ENCODE results near the gene MIA2.
"Not testable (repeated sequence)": the region's sequence is repeated elsewhere in the genome, so short reads cannot be mapped to it uniquely, and the experiment has no call there.

Gene MIA2

DNA sequence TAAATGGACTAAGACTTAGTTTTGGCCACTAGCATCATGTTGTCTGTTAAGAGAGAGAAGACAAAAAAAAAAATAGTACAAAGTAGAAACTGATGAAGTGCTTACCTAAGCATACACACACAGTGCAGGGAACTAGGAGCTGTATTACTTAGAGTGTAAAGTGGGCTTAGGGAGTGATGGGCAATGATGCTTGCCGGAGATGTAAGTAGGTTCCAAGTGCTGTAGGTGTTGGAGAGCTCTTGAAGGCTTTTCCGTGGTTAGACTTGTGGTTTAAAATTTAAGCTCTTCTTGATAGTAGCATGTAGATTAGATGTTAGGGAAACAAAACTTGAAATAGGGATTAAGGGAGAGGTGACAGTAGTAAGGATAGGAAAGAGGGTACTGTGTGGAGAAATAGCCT is 34.7 kb downstream of the MIA2 start:
- DNase-seq: peak; percentile 48

DNA sequence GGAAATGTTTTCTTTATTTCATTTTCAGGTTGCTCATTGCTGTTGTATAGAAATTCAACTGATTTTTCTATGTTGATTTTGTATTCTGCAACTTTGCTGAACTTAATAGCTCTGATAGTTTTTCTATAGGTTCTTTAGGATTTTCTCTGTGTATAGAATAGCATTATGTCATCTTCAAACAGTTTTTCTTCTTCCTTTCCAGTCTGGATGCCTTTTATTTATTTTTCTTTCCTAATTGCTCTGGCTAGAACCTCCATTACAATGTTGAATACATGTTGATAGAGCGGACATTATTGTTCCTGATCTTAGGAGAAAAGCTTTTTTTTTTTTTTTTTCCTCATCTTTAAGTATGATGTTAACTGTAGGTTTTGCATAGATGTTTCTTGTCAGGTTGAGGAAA is 39.2 kb downstream of the MIA2 start:
- DNase-seq: no peak

DNA sequence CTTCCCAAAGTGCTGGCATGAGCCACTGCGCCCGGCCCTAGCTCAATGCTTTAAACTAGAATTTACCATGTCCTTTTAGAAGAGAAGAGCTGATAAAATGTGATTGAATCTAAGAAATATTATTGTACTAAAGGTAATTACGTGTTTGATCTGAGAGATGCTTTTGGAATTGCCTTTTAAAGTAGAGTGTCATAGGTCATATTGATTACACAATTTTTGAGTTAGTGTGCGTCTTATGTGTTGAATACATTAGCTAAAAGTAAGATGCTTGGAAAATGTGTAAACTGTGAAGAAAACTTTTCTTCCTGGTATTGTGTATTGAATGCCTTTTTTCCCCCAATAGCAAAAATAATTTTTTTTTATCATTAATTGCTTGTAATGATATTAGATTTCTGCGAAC is 41.7 kb downstream of the MIA2 start:
- DNase-seq: no peak

DNA sequence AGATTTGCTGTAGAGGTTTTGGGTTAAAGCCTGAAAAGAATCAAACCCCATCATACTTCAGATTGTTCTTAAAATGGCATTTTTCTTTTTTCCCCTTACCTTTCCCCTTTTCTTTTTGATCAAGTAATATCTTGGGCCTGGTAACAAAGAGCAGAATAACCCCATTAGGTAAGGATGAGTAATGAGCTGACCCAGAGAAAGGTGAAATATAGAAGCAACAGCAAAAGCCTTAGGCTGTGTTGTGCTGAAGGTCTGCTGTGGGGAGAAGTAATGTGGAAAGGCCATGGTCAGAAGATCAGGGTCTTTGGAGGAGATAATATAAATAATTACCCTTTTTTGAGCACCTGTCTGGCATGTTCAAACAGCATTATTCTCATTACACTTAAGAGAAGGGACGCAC is 42.3 kb downstream of the MIA2 start:
- no peak for DNase-seq

GRCh38 chr14:39276579-39277114 is 42.9 kb downstream of the MIA2 start:
- no peak for DNase-seq

DNA sequence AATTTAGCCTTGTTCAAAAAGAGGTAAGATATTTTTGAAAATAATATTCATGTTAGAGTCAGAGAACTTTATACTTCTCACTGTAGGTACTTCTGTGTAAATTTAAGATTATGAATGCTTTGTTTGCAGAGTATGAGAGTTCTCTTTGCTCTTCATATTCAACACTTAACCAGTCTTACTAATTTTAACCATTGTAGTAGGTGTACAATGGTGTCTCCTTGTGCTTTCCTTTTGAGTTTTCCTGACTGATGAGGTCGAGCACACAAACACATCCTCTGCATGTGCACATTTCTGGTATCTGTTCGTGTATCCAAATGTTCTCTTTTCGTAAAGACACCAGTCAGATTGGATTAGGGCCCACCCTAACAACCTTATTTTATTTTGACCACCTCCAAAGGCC is 45.8 kb downstream of the MIA2 start:
- DNase-seq: no peak

DNA sequence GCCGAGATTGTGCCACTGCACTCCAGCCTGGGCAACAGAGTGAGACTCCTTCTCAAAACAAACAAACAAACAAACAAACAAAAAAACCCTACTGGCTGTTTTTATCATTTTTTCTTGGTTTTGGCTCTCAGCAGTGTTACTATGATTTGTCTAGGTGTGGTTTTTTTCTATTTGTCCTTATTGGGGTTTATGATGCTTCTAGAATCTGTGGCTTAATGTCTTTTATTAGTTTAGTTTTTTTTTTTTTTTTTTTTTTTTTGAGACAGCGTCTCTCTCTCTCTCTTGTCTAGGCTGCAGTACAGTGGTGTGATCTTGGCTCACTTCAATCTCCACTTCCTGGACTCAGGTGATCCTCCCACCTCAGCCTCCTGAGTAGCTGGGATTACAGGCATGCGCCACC is 47.0 kb downstream of the MIA2 start:
- DNase-seq: not testable (repeated sequence)

DNA sequence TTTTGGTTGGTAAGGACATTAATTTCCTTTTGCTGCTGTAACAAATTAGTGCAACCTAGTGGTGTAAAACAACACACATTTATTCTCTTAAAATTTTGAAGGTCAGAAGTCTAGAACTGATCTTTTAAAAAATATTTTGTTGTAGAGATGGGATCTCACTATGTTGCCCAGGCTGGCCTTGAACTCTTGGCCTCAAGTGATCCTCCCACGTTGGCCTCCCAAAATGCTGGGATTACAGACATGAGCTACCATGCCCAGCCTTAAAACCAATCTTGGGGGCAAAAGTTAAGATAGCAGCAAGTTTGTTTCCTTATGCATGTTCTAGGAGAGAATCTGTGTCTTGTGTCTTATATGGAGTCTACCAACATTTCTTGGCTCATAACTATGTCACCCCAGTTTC is 55.8 kb downstream of the MIA2 start:
- no peak for DNase-seq

- no peak for DNase-seq
Observed at GRCh38 chr14:39291701-39292100, 58.0 kb downstream of the MIA2 start.

DNA sequence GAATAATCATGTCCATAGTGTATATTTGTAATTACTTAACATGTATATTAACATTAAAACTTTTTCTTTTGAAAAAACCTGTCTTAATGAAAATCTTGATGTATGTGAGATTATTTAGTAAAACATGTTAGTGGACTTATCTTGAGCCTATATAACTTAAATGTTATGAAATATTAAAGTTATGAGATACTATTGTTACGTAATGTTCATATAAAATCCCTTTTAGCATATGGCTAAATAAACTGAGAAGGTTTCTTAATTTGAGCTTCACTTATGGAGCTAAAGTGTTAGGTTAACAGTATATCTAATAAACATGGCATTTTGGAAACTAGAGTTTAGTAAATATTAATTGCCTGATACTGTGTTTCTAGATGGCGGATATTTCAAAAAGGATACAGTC is 59.9 kb downstream of the MIA2 start:
- DNase-seq: no peak

DNA sequence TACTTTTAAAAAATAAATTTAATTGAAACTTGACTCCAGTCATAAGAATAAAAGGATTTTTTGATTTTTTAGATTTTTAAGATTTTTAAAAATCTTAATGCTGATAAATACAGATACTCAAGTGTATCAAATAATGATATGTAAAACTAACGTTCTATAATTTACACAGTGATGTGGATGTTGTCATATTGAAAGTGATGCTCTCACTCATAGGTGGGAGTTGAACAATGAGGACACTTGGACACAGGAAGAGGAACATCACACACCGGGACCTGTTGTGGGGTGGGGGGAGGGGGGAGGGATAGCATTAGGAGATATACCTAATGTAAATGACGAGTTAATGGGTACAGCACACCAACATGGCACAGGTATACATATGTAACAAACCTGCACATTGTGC is 66.7 kb downstream of the MIA2 start:
- not testable (repeated sequence) for DNase-seq

GRCh38 chr14:39302124-39302810 is 68.6 kb downstream of the MIA2 start:
- no peak for DNase-seq

DNA sequence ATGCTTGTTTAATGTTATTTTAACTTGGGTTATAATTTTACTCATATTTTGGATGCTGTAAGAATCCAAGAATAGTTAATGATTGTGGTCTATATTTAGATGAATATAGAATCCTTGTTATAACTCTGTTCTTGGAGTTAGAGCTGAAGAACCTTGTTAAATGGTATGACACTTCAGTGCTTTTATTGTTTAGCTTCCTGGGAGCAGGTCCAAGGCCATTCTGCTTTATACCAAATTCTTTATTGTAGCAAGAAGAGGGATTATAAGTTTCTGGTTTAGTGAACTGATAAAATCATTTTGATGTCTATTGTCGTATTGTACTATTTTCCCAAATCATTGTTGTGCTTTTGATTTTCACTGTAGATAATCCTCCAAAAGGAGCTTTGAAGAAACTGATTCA is 69.4 kb downstream of the MIA2 start:
- DNase-seq: no peak

GRCh38 chr14:39307815-39308214 is 74.1 kb downstream of the MIA2 start:
- no peak for DNase-seq

DNA sequence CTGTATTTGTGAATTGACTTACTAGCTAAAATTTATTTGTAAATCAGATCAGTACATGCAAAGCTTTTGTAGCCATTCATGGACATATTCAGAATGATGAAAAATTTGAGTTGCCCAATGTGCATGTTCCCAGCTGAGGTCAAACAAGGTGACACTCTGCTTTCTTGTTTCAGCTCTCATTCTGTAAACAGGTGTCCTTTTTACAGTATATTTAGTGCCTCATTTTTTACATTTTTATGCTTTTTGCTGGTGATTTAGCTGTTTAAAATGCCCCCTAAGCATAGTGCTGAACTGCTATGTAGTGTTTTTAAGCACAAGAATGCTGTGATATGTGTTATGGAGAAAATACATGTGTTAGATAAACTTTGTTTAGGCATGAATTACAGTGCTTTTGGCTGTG is 76.3 kb downstream of the MIA2 start:
- DNase-seq: no peak

DNA sequence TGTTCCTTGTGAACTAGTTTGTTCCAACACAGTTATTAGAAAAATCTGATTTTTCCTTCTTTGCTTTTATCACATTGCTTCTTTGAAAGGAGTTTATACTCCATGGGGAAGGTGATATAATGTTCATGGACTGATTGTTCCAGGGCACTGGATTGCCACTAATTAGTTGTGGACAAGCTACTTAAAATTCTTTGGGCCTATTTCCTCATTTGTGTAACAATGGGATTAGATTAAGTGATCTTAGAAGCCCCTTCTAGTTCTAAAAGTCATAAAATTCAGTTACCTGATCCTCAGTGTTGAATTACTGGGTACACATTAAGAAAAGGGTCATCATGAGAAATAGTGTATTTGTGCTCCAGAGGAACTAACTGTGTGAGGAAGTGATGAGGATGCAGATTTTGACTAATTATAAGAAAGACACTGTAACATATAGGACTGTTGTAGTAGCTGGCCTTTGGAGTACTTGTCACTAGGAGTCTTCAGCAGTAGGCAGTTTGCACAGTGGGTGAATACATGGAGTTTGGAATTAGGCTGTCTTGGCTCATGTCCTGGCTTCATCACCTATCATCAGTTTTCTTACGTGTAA is 82.2 kb downstream of the MIA2 start:
- DNase-seq: no peak

DNA sequence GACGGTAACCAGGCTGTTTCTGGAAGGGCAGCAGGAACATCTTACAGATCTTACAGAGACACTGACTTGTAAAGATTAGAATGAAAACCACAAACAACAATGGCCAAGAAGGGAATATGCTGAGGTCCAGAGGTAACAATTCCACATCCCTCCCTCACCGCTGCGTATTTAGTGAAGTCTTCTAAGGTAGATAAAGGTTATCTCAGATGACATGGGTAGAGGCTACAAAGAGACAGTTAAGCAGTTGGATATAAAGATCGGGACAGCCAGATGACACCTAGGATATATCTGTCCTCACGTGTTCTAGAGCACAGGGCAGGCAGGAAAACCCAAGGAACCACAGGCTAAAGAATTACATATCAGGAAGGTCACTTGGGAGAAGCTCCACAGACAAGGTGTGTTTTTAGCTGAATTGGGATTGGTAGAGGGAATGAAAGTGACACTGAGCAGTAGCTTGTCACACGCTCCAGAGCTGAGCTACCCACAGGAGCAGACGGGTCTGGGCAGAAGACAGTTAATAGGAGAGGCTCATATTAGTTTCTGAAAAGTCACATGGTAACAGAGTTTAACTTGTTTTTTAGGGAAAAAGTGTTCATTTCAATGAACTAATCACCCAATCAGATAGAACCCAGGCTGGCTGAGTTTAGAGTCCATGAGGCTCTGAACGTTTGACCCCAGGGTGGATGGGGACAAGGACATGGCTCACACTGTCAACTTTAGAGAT is 83.3 kb downstream of the MIA2 start:
- no peak for DNase-seq

GRCh38 chr14:39318574-39318973 is 84.9 kb downstream of the MIA2 start:
- no peak for DNase-seq

- DNase-seq: no peak
Observed at GRCh38 chr14:39319381-39319780, 85.7 kb downstream of the MIA2 start.

DNA sequence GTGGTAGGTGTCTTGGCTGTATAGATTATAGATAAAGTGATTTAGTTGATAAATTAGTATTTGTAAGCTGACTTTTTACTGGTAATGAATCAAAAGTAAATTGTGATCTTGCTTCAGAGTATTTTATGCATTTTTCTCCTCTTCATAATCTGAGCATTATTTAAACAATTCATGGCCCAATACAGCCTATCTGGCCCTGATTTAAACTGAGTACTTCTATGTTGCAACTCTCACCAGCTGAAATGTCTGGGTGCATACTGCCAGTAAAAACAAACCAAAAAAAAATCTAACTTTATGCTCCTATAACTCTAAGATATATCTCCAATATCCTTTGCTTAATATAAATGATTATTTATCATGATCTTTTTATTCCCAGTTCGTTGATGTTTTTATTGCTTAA is 86.6 kb downstream of the MIA2 start:
- no peak for DNase-seq

GRCh38 chr14:39322807-39323206 is 89.1 kb downstream of the MIA2 start:
- no peak for DNase-seq

- DNase-seq: no peak
Observed at GRCh38 chr14:39324097-39324496, 90.4 kb downstream of the MIA2 start.

- peak; percentile 60 for DNase-seq
Observed at GRCh38 chr14:39339003-39339402, 105.3 kb downstream of the MIA2 start.

GRCh38 chr14:39341126-39341525 is 107.4 kb downstream of the MIA2 start:
- DNase-seq: not testable (repeated sequence)

All from eye (tissue), 1 donor.